ENCODE measurements around the gene CEP170.

CEP170 gene

GRCh38 chr1:243264717-243265116 lies 9.6 kb upstream of the CEP170 start:
- no peak overlapping the region for H3K4me2 ChIP-seq (ENCODE audit: low read length)

GRCh38 chr1:243261390-243261789 lies 6.3 kb upstream of the CEP170 start:
- Histone ChIP-seq H3K27ac (ENCODE audit: low read length) (no peak overlapping the region), H4K20me1 (ENCODE audit: insufficient read depth, low read length) (no peaks in the 10 kb centered on the region), H3K4me2 (ENCODE audit: low read length) (no peak overlapping the region), H3K79me2 (ENCODE audit: low read length) (peaks cover 13% of the 10 kb centered on the region), H3K27me3 (ENCODE audit: low read depth, low read length) (no peaks in the 10 kb centered on the region), H3K4me1 (ENCODE audit: low read length) (peaks cover 6% of the 10 kb centered on the region), H3K9ac (ENCODE audit: low read length) (no peak overlapping the region), H3K4me3 (ENCODE audit: low read length) (no peak overlapping the region), H2AFZ (ENCODE audit: low read depth, low read length) (no peak overlapping the region), H3K9me3 (ENCODE audit: insufficient read depth, low read length) (no peaks in the 10 kb centered on the region), H3K36me3 (replicated peaks; ENCODE audit: low read depth, low read length) (no peaks in the 10 kb centered on the region)
- TF ChIP-seq EZH2phosphoT487 (IDR thresholded peaks at IDR 0.05; ENCODE audit: low read depth) (no peak), CTCF (IDR thresholded peaks at IDR 0.05; ENCODE audit: low read depth, low read length) (no peak)

More at GRCh38 chr1:243264717-243265116, 9.6 kb upstream of the CEP170 start:
- no peak overlapping the region for H2AFZ ChIP-seq (ENCODE audit: low read depth, low read length)
- H3K27ac ChIP-seq (ENCODE audit: low read length): no peak overlapping the region
- H3K36me3 ChIP-seq (replicated peaks; ENCODE audit: low read depth, low read length): no peaks in the 10 kb centered on the region
- H3K9me3 ChIP-seq (ENCODE audit: insufficient read depth, low read length): no peaks in the 10 kb centered on the region
- H3K4me3 ChIP-seq (ENCODE audit: low read length): no peak overlapping the region
- H3K27me3 ChIP-seq (ENCODE audit: low read depth, low read length): no peaks in the 10 kb centered on the region
- no peaks in the 10 kb centered on the region for H4K20me1 ChIP-seq (ENCODE audit: insufficient read depth, low read length)
- H3K9ac ChIP-seq (ENCODE audit: low read length): no peak overlapping the region
- H3K79me2 ChIP-seq (ENCODE audit: low read length): no peaks in the 10 kb centered on the region
- H3K4me1 ChIP-seq (ENCODE audit: low read length): peaks cover 10% of the 10 kb centered on the region
- no peak for TF ChIP-seq EZH2phosphoT487 (IDR thresholded peaks at IDR 0.05; ENCODE audit: low read depth)
- TF ChIP-seq CTCF (IDR thresholded peaks at IDR 0.05; ENCODE audit: low read depth, low read length): no peak

GRCh38 chr1:243260221-243260880 lies 5.3 kb upstream of the CEP170 start:
- Histone ChIP-seq H3K36me3 (replicated peaks; ENCODE audit: low read depth, low read length) (no peaks in the 10 kb centered on the region), H3K27ac (ENCODE audit: low read length) (no peak overlapping the region), H3K9me3 (ENCODE audit: insufficient read depth, low read length) (no peaks in the 10 kb centered on the region), H3K79me2 (ENCODE audit: low read length) (peaks cover 17% of the 10 kb centered on the region), H3K4me3 (ENCODE audit: low read length) (no peak overlapping the region), H3K27me3 (ENCODE audit: low read depth, low read length) (no peaks in the 10 kb centered on the region), H3K9ac (ENCODE audit: low read length) (no peak overlapping the region), H4K20me1 (ENCODE audit: insufficient read depth, low read length) (no peaks in the 10 kb centered on the region), H2AFZ (ENCODE audit: low read depth, low read length) (no peak overlapping the region), H3K4me2 (ENCODE audit: low read length) (no peak overlapping the region), H3K4me1 (ENCODE audit: low read length) (peaks cover 6% of the 10 kb centered on the region)
- TF ChIP-seq EZH2phosphoT487 (IDR thresholded peaks at IDR 0.05; ENCODE audit: low read depth) (no peak), CTCF (IDR thresholded peaks at IDR 0.05; ENCODE audit: low read depth, low read length) (no peak)

GRCh38 chr1:243258731-243259130 lies 3.6 kb upstream of the CEP170 start:
- Histone ChIP-seq H2AFZ (ENCODE audit: low read depth, low read length) (no peak overlapping the region), H3K9ac (ENCODE audit: low read length) (no peak overlapping the region), H3K9me3 (ENCODE audit: insufficient read depth, low read length) (no peaks in the 10 kb centered on the region), H3K36me3 (replicated peaks; ENCODE audit: low read depth, low read length) (no peaks in the 10 kb centered on the region), H3K79me2 (ENCODE audit: low read length) (peaks cover 25% of the 10 kb centered on the region), H3K27ac (ENCODE audit: low read length) (no peak overlapping the region), H3K27me3 (ENCODE audit: low read depth, low read length) (no peaks in the 10 kb centered on the region), H3K4me3 (ENCODE audit: low read length) (no peak overlapping the region), H3K4me2 (ENCODE audit: low read length) (no peak overlapping the region), H4K20me1 (ENCODE audit: insufficient read depth, low read length) (peaks cover under 1% of the 10 kb centered on the region; the same call in 1 of the 2 replicates), H3K4me1 (ENCODE audit: low read length) (peaks cover 6% of the 10 kb centered on the region)
- TF ChIP-seq EZH2phosphoT487 (IDR thresholded peaks at IDR 0.05; ENCODE audit: low read depth): no peak
- TF ChIP-seq CTCF (IDR thresholded peaks at IDR 0.05; ENCODE audit: low read depth, low read length): no peak
